Ureter (tissue), 1 donor: ENCODE measurements around the gene C19orf85. TPM values are rescaled to one million over a fixed set of nuclear protein-coding genes. Genes with fewer than 3 reads are reported as not detected.

ENCODE experiments used
- DNase-seq: peaks from one replicate; pipeline ENCODE4 v3.0.0-alpha.2; 2020; ENCODE audit warnings: low spot score
- total RNA-seq: library from RNA; stranded (reverse); gene quantifications from one replicate; pipeline ENCODE4 v1.2.4, GENCODE V29; 2023
- donor health status: DM: yes; HTN: yes; CAD: no.

Gene C19orf85
- total RNA-seq, 1 donor from 2014 or later = not detected

- DNase-seq = no peak
Measured at GRCh38 chr19:55477905-55478304, 13.4 kb upstream of the C19orf85 start.

- DNase-seq = peak; percentile 99
Measured at GRCh38 chr19:55476100-55476775, 11.7 kb upstream of the C19orf85 start, which contains the start of gene ZNF628. Gene ZNF628 (plus strand): TSS chr19:55476617. CDS start chr19:55479911, 3,294 bp downstream.

- DNase-seq = no peak
Measured at GRCh38 chr19:55474269-55475265, 10.0 kb upstream of the C19orf85 start.

- DNase-seq = no peak
Measured at GRCh38 chr19:55473225-55474012, 8.9 kb upstream of the C19orf85 start.

- DNase-seq = no peak
Measured at GRCh38 chr19:55472463-55472862, 7.9 kb upstream of the C19orf85 start.

- no peak for DNase-seq
Measured at GRCh38 chr19:55471266-55471665, 6.7 kb upstream of the C19orf85 start.

- no peak for DNase-seq
Measured at GRCh38 chr19:55468054-55468393, 3.5 kb upstream of the C19orf85 start.

GRCh38 chr19:55467236-55468053 lies 2.9 kb upstream of the C19orf85 start:
- DNase-seq = no peak

GRCh38 chr19:55466241-55466614 lies 1.7 kb upstream of the C19orf85 start:
- DNase-seq = no peak

GRCh38 chr19:55465460-55466240 lies 1.1 kb upstream of the C19orf85 start:
- DNase-seq = no peak

- DNase-seq = no peak
Measured at GRCh38 chr19:55464039-55464661, 401 bp downstream of the C19orf85 start.

- no peak for DNase-seq
Measured at GRCh38 chr19:55463583-55464031, 944 bp downstream of the C19orf85 start.

GRCh38 chr19:55462722-55463121 lies 1.8 kb downstream of the C19orf85 start:
- DNase-seq = no peak

GRCh38 chr19:55461974-55462626 lies 2.5 kb downstream of the C19orf85 start:
- DNase-seq = no peak

- DNase-seq = peak; percentile 100
Measured at GRCh38 chr19:55461259-55461973, 3.1 kb downstream of the C19orf85 start, which contains the start of gene ISOC2. Gene ISOC2 (minus strand): TSS chr19:55461642. CDS start chr19:55456486, 5,156 bp downstream.

GRCh38 chr19:55460670-55461258 lies 3.8 kb downstream of the C19orf85 start:
- DNase-seq = peak; percentile 91

GRCh38 chr19:55459950-55460657 lies 4.4 kb downstream of the C19orf85 start:
- no peak for DNase-seq
